Measurements from ENCODE around the gene GNAS-AS1. TPM values are rescaled to one million over a fixed set of nuclear protein-coding genes. Genes with fewer than 3 reads are reported as not detected.

The GNAS-AS1 gene
- total and polyA plus RNA-seq, 10 of the 15 experiments (the other 5 are each of a cell fraction or from before 2014, with no cell fraction given), result 0.06 to 2.7 (median 1.2) TPM

GRCh38 chr20:58877976-58878360 lies 27.3 kb upstream of the GNAS-AS1 start:
- CTCF ChIA-PET, result interaction anchor here (1.4 to 1.9 kb wide), 2 partner anchors 8 to 330 kb away, joined by 6 to 7 read pairs; no protein-coding TSS in a partner anchor
- H3K9ac ChIP-seq (ENCODE audit: control insufficient read depth, insufficient read depth, low read length), result no peak overlapping the region
- no peaks in the 10 kb centered on the region for H4K20me1 ChIP-seq (ENCODE audit: control insufficient read depth, insufficient read depth)
- no peak overlapping the region for H3K4me2 ChIP-seq (ENCODE audit: control insufficient read depth, insufficient read depth)
- FAIRE-seq, result no peak
- H3K4me3 ChIP-seq, result no peak overlapping the region
- no peak for DNase-seq (ENCODE audit: low read depth, low spot score)
- H3K9me3 ChIP-seq (replicated peaks; ENCODE audit: control insufficient read depth, insufficient read depth, low read length), result no peaks in the 10 kb centered on the region
- 94% methylated on average over 4 of the region's 4 CpGs for WGBS (ENCODE audit: insufficient coverage, insufficient replicate concordance, low lambda C conversion rate, missing lambda C conversion rate)
- POLR2A ChIA-PET, result no interaction called here
- TF ChIP-seq POLR2A (IDR thresholded peaks at IDR 0.05; ENCODE audit: low read depth, low read length), result no peak
- TF ChIP-seq CBX5 (IDR thresholded peaks at IDR 0.05; ENCODE audit: low read depth), result no peak
- no peak for TF ChIP-seq ZNF592 (IDR thresholded peaks at IDR 0.05)
- no peak for TF ChIP-seq FOXM1 (IDR thresholded peaks at IDR 0.05; ENCODE audit: low read depth, low read length)
- TF ChIP-seq EP300 (IDR thresholded peaks at IDR 0.05; ENCODE audit: borderline replicate concordance in 1 of 2, control insufficient read depth in 1 of 2, low read depth in 2 of 2, low read length in 2 of 2), result no peak
- TF ChIP-seq ZBTB33 (IDR thresholded peaks at IDR 0.05), result no peak
- no peak for TF ChIP-seq TCF7 (IDR thresholded peaks at IDR 0.05; ENCODE audit: borderline replicate concordance)
- no peak for TF ChIP-seq SPI1 (IDR thresholded peaks at IDR 0.05; ENCODE audit: borderline replicate concordance, insufficient read depth, low read depth, low read length)
- no peak for TF ChIP-seq NFIC (IDR thresholded peaks at IDR 0.05; ENCODE audit: low read depth, low read length)
- no peak for TF ChIP-seq MEF2B (IDR thresholded peaks at IDR 0.05; ENCODE audit: partially characterized antibody, poor library complexity, severe bottlenecking)
- TF ChIP-seq KDM1A (IDR thresholded peaks at IDR 0.05; ENCODE audit: borderline replicate concordance), result no peak
- no peak for TF ChIP-seq IRF4 (IDR thresholded peaks at IDR 0.05; ENCODE audit: low read depth, low read length)
- TF ChIP-seq RFX5 (IDR thresholded peaks at IDR 0.05; ENCODE audit: low read depth, low read length), result no peak
- H3K79me2 ChIP-seq (ENCODE audit: control insufficient read depth, insufficient read depth, low read length), result no peaks in the 10 kb centered on the region
- H3K4me1 ChIP-seq (ENCODE audit: control insufficient read depth, insufficient read depth, low read length), result no peaks in the 10 kb centered on the region
- intact Hi-C loops (cut with micrococcal nuclease; ENCODE audit: unreplicated experiment), result no loop called here
- SMC1A ChIA-PET (ENCODE audit: uncharacterized antibody, unreplicated experiment), result interaction anchor here (0.6 to 2.3 kb wide), 2 partner anchors 11 to 234 kb away, joined by 3 to 7 read pairs; no protein-coding TSS in a partner anchor
- BruUV-seq (replicated peaks), result no TSS peak
- no peaks in the 10 kb centered on the region for H3K27me3 ChIP-seq (replicated peaks in 1 of 2; ENCODE audit: control insufficient read depth in 2 of 2, insufficient read depth in 2 of 2, low read length in 1 of 2)
- H2AFZ ChIP-seq (ENCODE audit: control insufficient read depth, low read depth, low read length), result no peak overlapping the region
- H3K36me3 ChIP-seq (ENCODE audit: control insufficient read depth in 2 of 2, insufficient read depth in 2 of 2, low read length in 1 of 2), result no peaks in the 10 kb centered on the region
- in situ Hi-C loops (cut with MboI), result no loop called here
- no peak for ATAC-seq
- no peak overlapping the region for H3K27ac ChIP-seq (ENCODE audit: control insufficient read depth, insufficient read depth)
- RAD21 ChIA-PET (ENCODE audit: unreplicated experiment), result no interaction called here
